PC-3 (cell line): ENCODE measurements around the gene MYL10.

ENCODE experiments used
- CTCF ChIP-seq: fragments of 300-600 bp; sonication (generic); conservative IDR thresholded peaks from 2 replicates; pipeline ENCODE4 v1.5.1; 2017; ENCODE audit warnings: antibody characterized with exemption, low read depth, mild to moderate bottlenecking, low read length
- EZH2 ChIP-seq: fragments of 300-600 bp; sonication (generic); IDR thresholded peaks from one replicate; pipeline ENCODE4 v1.6.1; 2017; ENCODE audit warnings: antibody characterized with exemption, mild to moderate bottlenecking, low read length; ENCODE audit not compliant: unreplicated experiment
- EZH2phosphoT487 ChIP-seq: fragments of 300-600 bp; sonication (generic); IDR thresholded peaks from 2 replicates; pipeline ENCODE4 v1.6.1; 2018; ENCODE audit warnings: mild to moderate bottlenecking, antibody characterized with exemption, low read length, borderline replicate concordance

GRCh38 chr7:101615446-101615845, 13.7 kb downstream of the MYL10 start:
- TF ChIP-seq EZH2 (no peak), CTCF (no peak), EZH2phosphoT487 (no peak)
